ENCODE data around the gene BIN2.

BIN2 gene

GRCh38 chr12:51323317-51323960 is 535 bp downstream of the BIN2 start:
- DNase-seq (ENCODE audit: low spot score) (no peak), ATAC-seq (ENCODE audit: low read depth) (no peak)
- TF ChIP-seq CTCF (IDR thresholded peaks at IDR 0.05; ENCODE audit: poor library complexity, severe bottlenecking) = no peak
- Histone ChIP-seq H3K36me3 (ENCODE audit: low read depth) (no peaks in the 10 kb centered on the region), H3K27ac (ENCODE audit: poor library complexity, severe bottlenecking) (no peak overlapping the region), H3K9me3 (ENCODE audit: severe bottlenecking) (no peaks in the 10 kb centered on the region), H3K4me3 (ENCODE audit: severe bottlenecking) (no peak overlapping the region), H3K4me1 (ENCODE audit: insufficient read depth, poor library complexity, severe bottlenecking) (peaks cover 2% of the 10 kb centered on the region), H3K27me3 (ENCODE audit: insufficient read depth, poor library complexity, severe bottlenecking) (no peaks in the 10 kb centered on the region)

GRCh38 chr12:51322452-51322851 is 1.5 kb downstream of the BIN2 start:
- Histone ChIP-seq H3K4me3 (ENCODE audit: severe bottlenecking) (no peak overlapping the region), H3K4me1 (ENCODE audit: insufficient read depth, poor library complexity, severe bottlenecking) (peaks cover 2% of the 10 kb centered on the region), H3K27me3 (ENCODE audit: insufficient read depth, poor library complexity, severe bottlenecking) (no peaks in the 10 kb centered on the region), H3K27ac (ENCODE audit: poor library complexity, severe bottlenecking) (no peak overlapping the region), H3K36me3 (ENCODE audit: low read depth) (no peaks in the 10 kb centered on the region), H3K9me3 (ENCODE audit: severe bottlenecking) (no peaks in the 10 kb centered on the region)
- DNase-seq (ENCODE audit: low spot score) = no peak
- ATAC-seq (ENCODE audit: low read depth) = no peak
- TF ChIP-seq CTCF (IDR thresholded peaks at IDR 0.05; ENCODE audit: poor library complexity, severe bottlenecking) = no peak

- Histone ChIP-seq H3K9me3 (ENCODE audit: severe bottlenecking) (no peaks in the 10 kb centered on the region), H3K4me1 (ENCODE audit: insufficient read depth, poor library complexity, severe bottlenecking) (no peaks in the 10 kb centered on the region), H3K36me3 (ENCODE audit: low read depth) (no peaks in the 10 kb centered on the region), H3K27me3 (ENCODE audit: insufficient read depth, poor library complexity, severe bottlenecking) (no peaks in the 10 kb centered on the region), H3K4me3 (ENCODE audit: severe bottlenecking) (no peak overlapping the region), H3K27ac (ENCODE audit: poor library complexity, severe bottlenecking) (no peak overlapping the region)
- DNase-seq (ENCODE audit: low spot score) (no peak), ATAC-seq (ENCODE audit: low read depth) (no peak)
- TF ChIP-seq CTCF (IDR thresholded peaks at IDR 0.05; ENCODE audit: poor library complexity, severe bottlenecking) = no peak
Measured at GRCh38 chr12:51321882-51322281, 2.1 kb downstream of the BIN2 start.

- H3K4me1 ChIP-seq (ENCODE audit: insufficient read depth, poor library complexity, severe bottlenecking) = no peaks in the 10 kb centered on the region
- ATAC-seq (ENCODE audit: low read depth) (no peak), DNase-seq (ENCODE audit: low spot score) (no peak)
- TF ChIP-seq CTCF (IDR thresholded peaks at IDR 0.05; ENCODE audit: poor library complexity, severe bottlenecking) = no peak
- H3K27me3 ChIP-seq (ENCODE audit: insufficient read depth, poor library complexity, severe bottlenecking) = no peaks in the 10 kb centered on the region
- no peak overlapping the region for H3K4me3 ChIP-seq (ENCODE audit: severe bottlenecking)
- H3K36me3 ChIP-seq (ENCODE audit: low read depth) = no peaks in the 10 kb centered on the region
- no peak overlapping the region for H3K27ac ChIP-seq (ENCODE audit: poor library complexity, severe bottlenecking)
- H3K9me3 ChIP-seq (ENCODE audit: severe bottlenecking) = no peaks in the 10 kb centered on the region
Measured at GRCh38 chr12:51320695-51321320, 3.2 kb downstream of the BIN2 start.

GRCh38 chr12:51320311-51320694 is 3.7 kb downstream of the BIN2 start:
- Histone ChIP-seq H3K27me3 (ENCODE audit: insufficient read depth, poor library complexity, severe bottlenecking) (no peaks in the 10 kb centered on the region), H3K4me1 (ENCODE audit: insufficient read depth, poor library complexity, severe bottlenecking) (no peaks in the 10 kb centered on the region), H3K27ac (ENCODE audit: poor library complexity, severe bottlenecking) (no peak overlapping the region), H3K36me3 (ENCODE audit: low read depth) (no peaks in the 10 kb centered on the region), H3K9me3 (ENCODE audit: severe bottlenecking) (no peaks in the 10 kb centered on the region), H3K4me3 (ENCODE audit: severe bottlenecking) (no peak overlapping the region)
- ATAC-seq (ENCODE audit: low read depth) (no peak), DNase-seq (ENCODE audit: low spot score) (no peak)
- TF ChIP-seq CTCF (IDR thresholded peaks at IDR 0.05; ENCODE audit: poor library complexity, severe bottlenecking) = no peak
